ENCODE measurements around the gene GNL3.
"Not testable (repeated sequence)": the region's sequence is repeated elsewhere in the genome, so short reads cannot be mapped to it uniquely, and the experiment has no call there.

Gene GNL3

GRCh38 chr3:52721002-52721729, 35.3 kb downstream of the GNL3 start:
- DNase-seq (ENCODE audit: low spot score), result peak; percentile 66

- DNase-seq (ENCODE audit: low spot score), result no peak
Measured at GRCh38 chr3:52721730-52722008, 35.8 kb downstream of the GNL3 start.

- no peak for DNase-seq (ENCODE audit: low spot score)
Measured at GRCh38 chr3:52722491-52722890, 36.7 kb downstream of the GNL3 start.

DNA sequence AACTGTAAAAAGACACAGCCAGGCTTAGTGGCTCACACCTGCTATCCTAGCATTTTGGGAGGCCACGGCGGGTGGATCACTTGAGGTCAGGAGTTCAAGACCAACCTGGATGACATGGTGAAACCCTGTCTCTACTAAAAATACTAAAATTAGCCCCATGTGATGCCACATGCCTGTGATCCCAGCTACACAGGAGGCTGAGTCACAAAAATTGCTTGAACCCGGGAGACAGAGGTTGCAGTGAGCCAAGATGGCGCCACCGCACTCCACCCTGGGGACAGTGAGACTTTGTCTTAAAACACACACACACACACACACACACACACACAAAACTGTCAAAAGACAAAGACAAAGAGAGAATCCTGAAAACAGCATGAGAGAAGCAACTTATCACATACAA, 38.1 kb downstream of the GNL3 start:
- DNase-seq (ENCODE audit: low spot score), result no peak

DNA sequence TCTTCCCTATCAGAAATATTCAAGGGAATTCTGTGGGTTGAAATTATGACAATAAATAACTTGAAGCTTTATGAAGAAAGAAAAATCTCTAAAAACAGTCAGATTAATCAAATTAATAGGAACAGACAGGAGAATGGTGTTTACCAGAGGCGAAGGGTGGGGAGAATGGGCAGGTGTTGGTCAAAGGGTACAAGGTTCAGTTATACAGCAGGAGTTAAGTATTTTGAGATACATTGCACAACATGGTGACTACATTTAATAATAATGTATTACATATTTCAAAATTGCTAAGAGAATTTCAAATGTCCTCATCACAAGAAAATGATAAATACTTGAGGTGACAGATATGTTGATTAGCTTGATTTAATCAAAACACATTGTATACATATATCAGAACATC, 38.7 kb downstream of the GNL3 start:
- no peak for DNase-seq (ENCODE audit: low spot score)

GRCh38 chr3:52728753-52729152, 42.9 kb downstream of the GNL3 start:
- not testable (repeated sequence) for DNase-seq (ENCODE audit: low spot score)

DNA sequence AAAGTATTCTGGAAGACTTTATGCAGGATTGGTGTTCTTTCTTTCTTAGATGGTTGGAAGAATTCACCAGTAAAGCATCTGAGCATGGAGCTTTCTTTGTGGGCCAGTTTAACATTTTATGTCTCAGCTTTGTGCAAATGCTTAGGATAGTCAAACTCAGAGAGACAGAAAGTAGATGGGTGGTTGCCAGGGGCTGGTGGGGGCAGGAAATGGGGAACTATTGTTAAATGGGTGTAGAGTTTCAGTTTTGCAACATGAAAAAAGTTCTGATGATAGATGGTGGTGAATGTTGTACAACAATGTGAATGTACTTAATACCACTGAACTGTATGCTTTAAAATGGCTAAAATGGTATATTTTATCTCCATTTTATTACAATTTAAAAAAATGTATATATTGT, 44.8 kb downstream of the GNL3 start:
- no peak for DNase-seq (ENCODE audit: low spot score)

GRCh38 chr3:52731590-52731989, 45.8 kb downstream of the GNL3 start:
- DNase-seq (ENCODE audit: low spot score), result no peak

DNA sequence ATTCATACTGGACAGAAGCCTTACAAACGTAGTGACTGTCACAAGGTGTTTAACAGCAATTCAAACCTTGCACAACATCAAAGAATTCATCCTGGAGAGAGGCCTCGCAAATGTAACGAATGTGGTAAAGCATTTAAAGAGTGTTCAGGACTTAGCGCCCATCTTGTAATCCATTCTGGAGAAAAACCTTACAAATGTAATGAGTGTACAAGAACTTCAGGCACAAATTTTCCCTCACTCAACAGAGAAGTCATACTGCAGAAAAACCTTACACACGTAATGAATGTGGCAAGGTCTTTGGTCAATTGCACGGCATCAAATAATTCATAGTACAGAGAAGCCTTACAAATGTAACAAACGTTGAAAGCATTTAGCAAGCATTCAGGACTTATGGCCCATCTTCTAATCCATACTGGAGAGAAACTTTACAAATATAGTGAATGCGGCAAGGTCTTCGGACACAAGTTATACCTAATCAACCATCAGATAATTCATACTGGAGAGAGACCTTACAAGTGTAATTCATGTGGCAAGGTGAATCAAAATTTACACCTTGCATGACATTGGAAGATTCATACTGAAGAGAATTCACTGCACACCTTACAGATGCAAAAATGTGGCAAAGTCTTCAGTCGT, 47.5 kb downstream of the GNL3 start:
- no peak for DNase-seq (ENCODE audit: low spot score)

DNA sequence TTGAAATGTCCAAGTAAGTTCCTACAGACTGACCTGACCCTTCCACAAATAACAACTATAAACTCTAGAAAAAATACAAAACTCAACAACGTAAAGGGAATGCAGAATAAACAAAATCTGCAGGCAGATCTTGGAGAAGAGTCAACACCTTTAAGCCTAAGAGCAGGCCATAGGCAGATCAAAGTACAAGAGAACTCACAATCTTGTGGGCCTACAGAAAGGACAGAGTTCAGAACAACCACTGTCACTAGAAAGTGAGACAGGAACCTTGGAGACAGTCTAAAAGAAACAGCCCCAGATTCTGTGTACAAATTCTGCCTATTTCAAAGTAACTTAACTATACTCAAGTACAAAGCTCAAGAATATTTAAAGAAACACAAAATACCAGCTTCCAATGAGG, 53.9 kb downstream of the GNL3 start:
- no peak for DNase-seq (ENCODE audit: low spot score)

GRCh38 chr3:52742418-52743041, 56.7 kb downstream of the GNL3 start:
- peak; percentile 19 for DNase-seq (ENCODE audit: low spot score)

DNA sequence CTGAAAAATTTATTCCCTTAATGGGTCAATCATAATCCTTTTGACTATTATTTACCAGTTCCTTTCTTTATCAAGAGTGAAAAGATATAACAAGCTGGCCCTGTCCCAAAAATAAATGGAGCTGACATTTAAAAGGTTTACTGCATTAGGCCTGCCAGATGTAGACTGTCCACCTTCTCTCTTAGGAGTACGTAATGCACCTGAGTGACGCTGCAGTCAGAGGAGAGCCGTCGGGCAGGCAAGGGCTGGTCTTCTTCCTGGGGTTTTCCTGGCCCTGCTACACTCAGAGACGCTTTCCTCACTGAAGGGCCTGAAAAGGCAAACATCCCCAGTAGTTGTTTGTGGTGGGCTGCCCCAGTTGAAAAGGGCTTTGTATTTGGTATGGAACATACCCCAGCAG, 57.3 kb downstream of the GNL3 start:
- DNase-seq (ENCODE audit: low spot score), result no peak

GRCh38 chr3:52743721-52744120, 57.9 kb downstream of the GNL3 start:
- no peak for DNase-seq (ENCODE audit: low spot score)
